HG03432 (cell line): Measurements from ENCODE around the gene SLC13A1.
A peak's percentile ranks its signal among the peaks of the same experiment; 100 is the strongest.
"Not testable (repeated sequence)": the region's sequence is repeated elsewhere in the genome, so short reads cannot be mapped to it uniquely, and the experiment has no call there.

Experiments used
- ATAC-seq: cut with Tn5 transposase; IDR thresholded peaks from one replicate; pipeline ENCODE4 v1.9.1; 2021; ENCODE audit warnings: mild to moderate bottlenecking, moderate library complexity; ENCODE audit not compliant: unreplicated experiment

The SLC13A1 gene, protein sequence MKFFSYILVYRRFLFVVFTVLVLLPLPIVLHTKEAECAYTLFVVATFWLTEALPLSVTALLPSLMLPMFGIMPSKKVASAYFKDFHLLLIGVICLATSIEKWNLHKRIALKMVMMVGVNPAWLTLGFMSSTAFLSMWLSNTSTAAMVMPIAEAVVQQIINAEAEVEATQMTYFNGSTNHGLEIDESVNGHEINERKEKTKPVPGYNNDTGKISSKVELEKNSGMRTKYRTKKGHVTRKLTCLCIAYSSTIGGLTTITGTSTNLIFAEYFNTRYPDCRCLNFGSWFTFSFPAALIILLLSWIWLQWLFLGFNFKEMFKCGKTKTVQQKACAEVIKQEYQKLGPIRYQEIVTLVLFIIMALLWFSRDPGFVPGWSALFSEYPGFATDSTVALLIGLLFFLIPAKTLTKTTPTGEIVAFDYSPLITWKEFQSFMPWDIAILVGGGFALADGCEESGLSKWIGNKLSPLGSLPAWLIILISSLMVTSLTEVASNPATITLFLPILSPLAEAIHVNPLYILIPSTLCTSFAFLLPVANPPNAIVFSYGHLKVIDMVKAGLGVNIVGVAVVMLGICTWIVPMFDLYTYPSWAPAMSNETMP

DNA sequence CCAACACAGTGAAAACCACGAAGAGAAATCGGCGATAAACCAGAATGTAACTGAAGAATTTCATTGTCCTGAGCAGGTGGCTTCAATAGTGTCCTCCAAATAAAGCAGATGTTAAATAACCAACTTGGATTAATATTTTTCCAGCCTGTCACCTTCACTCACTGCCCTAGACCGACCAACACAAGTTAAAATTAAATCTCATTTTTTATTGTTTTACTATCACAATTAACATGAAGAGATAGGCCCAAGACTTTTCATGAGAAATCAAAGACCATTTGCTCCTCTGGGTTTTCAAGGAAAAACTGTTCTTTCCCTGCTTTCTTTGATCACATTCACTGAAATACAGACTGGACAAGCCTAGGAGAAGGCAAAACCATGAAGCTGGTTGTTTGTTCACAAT lies at the start of gene SLC13A1:
Gene SLC13A1 (minus strand): TSS at position 87 of the 400 bp plus-strand sequence. CDS start 23 bp downstream, at position 64.
- ATAC-seq: no peak

DNA sequence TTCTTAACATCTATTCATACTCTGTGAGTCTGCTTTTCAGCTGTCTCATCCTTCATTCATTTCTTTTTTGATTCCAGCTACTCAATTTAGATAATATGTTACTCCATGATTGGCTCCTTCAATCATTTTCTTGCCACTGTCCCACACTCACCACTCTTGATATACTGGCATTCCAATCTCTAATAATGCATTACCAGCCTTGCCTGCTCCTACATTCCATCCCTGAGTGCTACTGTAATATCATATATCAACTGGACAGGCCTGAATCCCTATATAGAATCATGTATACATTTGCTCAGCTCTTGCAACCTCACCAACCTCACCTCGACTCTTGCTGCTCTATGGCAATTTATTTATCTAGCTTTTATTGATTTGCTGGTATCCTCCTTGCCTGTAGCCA lies 45.0 kb upstream of the SLC13A1 start:
- ATAC-seq: no peak

DNA sequence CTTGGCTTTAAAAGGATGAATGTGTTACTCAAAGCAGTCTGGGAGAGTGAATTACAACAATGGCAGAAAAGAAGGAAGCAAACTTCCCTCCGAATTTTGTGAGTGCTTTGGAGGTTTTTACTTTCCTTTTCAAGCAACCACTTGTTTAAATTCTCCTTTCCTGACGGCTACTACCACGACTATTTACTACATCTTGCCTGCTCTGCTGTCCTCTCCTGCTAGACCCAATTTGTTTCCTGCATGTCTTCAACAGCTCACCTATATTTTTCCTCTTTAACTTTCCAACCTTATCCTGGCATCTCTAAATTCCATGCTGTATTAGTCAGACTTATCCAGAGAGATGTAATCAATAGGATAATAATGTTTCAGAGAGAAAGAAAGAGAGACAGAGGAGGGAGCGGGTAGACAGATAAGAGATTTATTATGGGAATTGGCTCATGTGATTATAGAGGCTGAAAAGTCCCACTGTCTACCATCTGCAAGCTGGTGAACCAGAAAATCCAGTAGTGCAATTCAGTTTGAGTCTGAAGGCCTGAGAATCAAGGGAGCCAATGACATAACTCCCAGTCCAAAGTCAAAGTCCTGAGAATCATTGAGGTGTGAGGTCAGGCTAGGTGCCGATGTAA lies 42.8 kb upstream of the SLC13A1 start:
- no peak for ATAC-seq

GRCh38 chr7:123241809-123242208 lies 42.0 kb upstream of the SLC13A1 start:
- no peak for ATAC-seq

DNA sequence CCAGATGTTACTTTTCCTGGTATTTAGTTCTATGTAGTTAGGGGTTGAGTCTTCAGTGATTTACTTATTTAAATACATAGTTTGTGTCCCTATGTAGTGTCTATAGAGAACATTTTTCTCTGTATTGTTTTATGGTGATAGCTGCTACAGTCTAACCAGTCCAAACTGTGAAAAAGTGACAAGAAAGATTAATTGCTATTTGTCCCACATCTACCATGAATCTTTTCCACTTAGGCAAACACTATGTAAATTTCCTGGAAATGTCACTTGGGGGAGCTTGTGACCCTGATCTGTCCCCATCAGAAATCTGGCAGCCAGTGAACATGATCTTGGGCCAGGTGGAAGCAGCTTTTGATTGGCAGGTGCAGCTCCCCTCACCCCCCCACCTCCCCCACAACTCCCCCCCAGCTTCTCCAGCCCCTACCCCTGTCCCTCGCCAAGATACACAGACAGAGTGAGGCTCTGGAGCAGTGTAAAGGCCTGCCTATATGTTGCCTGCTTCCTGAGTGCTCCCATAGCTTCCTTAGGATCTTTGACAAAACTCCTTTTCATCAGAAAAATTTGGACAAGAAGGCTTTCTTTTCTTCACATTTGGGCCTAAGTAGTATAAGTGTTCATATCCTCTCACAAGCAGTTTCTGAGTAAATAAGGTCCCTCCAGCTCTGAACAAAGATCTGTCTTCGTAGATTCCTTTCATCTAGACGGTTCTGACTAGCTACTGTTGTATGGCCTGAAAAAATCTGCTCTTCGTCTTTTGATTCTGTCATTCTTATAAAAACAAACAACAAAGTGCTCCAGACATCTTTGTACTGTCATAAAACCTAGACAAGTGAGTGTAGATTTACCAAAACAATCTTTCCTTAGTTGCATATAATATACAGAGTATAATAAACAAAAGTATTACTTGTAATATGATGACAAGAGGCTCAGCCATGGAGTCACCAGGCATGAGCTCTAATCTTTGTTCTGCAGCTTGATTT lies 31.5 kb upstream of the SLC13A1 start:
- ATAC-seq: no peak

- no peak for ATAC-seq
Observed at GRCh38 chr7:123230603-123231002, 30.8 kb upstream of the SLC13A1 start.

DNA sequence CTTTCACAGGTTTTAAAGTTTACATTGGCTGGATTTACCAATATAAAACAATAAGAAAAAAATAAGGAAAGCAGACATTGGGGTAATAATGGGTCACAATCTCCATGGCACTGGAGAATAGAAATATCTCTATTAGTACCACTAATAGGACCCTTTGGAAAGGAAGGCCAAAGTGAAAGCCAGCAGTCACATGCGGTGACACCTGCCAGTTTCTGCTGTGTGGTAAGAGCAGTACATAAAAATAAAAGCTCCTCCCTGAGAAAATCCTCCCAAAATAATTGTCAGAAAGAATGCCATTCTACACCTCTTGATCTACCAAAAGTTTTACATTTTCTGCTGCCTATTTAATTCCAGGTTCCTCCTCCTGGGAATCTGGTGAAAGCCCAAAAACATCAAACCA lies 30.4 kb upstream of the SLC13A1 start:
- ATAC-seq: no peak

- no peak for ATAC-seq
Observed at GRCh38 chr7:123229426-123229825, 29.7 kb upstream of the SLC13A1 start.

DNA sequence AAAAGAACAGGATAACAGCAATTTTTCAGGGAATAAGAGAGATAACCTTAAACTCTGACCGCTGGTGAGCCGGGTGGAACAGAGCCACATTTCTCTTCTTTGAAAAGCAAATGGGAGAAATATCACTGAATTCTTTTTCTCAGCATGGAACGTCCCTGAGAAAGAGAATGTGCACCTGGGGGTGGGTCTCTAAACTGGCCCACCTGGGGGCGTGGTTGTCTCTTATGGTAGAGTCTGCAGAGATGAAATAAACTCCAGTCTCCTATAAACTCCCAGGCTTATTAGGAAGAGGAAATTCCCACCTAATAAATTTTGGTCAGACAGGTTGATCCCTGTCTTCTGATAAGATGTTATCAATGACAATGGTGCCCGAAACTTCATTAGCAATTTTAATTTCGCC lies 27.9 kb upstream of the SLC13A1 start:
- not testable (repeated sequence) for ATAC-seq

- no peak for ATAC-seq
Observed at GRCh38 chr7:123220396-123220795, 20.6 kb upstream of the SLC13A1 start.

- ATAC-seq: no peak
Observed at GRCh38 chr7:123218866-123219265, 19.1 kb upstream of the SLC13A1 start.

DNA sequence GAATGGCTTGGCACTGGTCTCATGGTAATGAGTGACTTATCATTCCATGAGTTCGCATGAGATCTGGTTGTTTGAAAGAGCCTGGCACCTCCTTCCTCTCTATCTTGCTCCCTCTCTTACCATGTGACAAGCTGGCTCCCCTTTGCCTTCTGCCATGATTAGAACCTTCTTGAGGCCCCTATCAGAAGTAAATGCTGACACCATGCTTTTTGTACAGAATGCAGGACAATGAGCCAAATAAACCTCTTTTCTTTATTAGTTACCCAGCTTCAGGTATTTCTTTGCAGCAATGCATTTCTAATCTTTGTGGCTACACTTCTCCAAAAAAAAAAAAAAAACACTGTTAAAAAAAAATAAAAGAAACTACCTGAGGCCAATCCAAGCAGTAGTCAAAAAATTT lies 17.1 kb upstream of the SLC13A1 start:
- no peak for ATAC-seq

- no peak for ATAC-seq
Observed at GRCh38 chr7:123215350-123215749, 15.6 kb upstream of the SLC13A1 start.

GRCh38 chr7:123211545-123211944 lies 11.8 kb upstream of the SLC13A1 start:
- peak; percentile 55 for ATAC-seq

DNA sequence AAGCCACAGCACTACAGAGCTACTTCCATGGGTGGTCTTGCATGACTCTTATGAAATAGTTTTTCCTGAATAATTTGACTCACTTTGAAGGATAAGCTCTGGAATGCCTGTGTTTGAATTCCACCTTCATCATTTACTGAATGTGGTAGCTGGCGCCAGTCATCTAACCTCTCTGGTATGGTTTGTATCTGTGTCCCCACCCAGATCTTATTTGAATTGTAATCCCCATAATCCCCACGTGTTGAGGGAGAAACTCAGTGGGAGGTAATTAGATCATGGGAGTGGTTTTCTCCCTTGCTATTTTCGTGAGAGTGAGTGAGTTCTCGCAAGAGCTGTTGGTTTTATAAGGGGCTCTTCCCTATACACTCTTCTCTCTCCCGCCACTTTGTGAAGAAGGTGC lies 11.2 kb upstream of the SLC13A1 start:
- no peak for ATAC-seq

- ATAC-seq: no peak
Observed at GRCh38 chr7:123209786-123210185, 10.0 kb upstream of the SLC13A1 start.

- no peak for ATAC-seq
Observed at GRCh38 chr7:123208793-123209192, 9.0 kb upstream of the SLC13A1 start.

DNA sequence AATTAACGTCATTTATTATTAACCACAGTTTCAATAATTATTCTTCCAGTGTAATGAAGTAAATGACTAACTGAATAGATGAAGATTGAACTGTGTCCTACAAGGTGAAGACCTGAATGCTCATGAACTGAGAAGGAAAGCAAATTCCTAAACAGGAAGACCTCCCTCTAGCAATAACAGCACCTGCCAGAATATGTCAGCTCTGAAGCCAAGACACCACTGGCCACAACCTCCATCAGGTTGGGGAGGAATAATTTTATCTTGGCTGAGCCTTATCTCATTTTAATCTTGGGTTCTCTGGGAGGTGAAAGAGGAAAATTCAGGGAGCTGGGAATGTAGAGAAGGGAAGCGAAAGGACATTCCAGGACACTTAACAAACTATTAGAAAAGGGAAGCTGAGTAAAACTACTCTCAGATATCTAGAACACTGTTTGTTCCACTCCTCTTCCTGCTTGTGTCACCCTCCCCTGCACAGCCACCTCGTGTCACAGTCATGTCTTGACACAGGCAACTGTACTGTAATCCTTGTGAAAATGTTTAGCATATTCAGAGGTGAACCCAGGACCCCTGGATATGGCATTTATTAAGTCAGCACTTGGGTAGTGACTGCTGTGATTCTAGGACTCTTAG lies 4.6 kb upstream of the SLC13A1 start:
- peak; percentile 48 for ATAC-seq

- ATAC-seq: no peak
Observed at GRCh38 chr7:123201901-123202300, 2.1 kb upstream of the SLC13A1 start.
